ENCODE data around the gene TMEM184A. TPM values are rescaled to one million over a fixed set of nuclear protein-coding genes. Genes with fewer than 3 reads are reported as not detected.

Gene TMEM184A
- total RNA-seq, 2 donors from 2014 or later: 4.6 to 5.1 TPM

DNA sequence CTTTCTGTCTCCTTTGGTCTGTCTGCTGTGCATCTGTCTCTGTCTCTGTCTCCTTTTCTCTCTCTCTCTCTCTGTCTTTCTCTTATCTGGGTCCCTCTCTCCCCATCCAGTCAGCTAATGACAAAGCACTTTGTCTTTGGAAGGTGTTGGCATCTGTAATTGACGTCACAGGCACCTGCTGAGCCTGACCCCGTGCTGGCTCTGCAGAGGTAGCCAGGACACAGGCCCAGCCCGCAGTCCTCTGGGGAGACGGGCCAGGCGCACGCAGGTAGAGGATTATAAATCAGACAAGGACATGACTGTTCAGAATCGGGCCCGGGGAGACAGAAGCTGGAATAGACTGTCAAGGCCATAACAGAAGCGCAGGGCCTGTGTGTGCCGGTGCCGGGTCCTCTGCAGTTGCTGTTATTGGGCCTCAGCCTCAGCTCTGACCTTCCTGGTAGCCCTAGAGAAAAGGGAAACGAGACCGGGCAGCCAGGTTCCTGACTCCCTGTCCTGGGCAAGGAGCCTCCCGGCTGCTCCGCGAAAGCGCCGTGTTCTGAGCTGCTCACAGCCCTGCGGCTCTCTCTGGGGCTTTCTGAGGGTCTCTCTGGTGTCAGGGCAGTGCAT, 24.5 kb upstream of the TMEM184A start:
- 82 to 92% methylated on average over 12 to 19 of the region's 19 CpGs for WGBS, 2 experiments (ENCODE audit: insufficient coverage in 1 of 2, insufficient read length in 1 of 2)
- no peaks in the 10 kb centered on the region for H3K36me3 ChIP-seq (ENCODE audit: control insufficient read depth, insufficient read depth, low read length)
- H3K9me3 ChIP-seq (ENCODE audit: control insufficient read depth, low read length): no peaks in the 10 kb centered on the region
- H3K27me3 ChIP-seq (ENCODE audit: control insufficient read depth, insufficient read depth, low read length, poor library complexity, severe bottlenecking): no peaks in the 10 kb centered on the region
- Mint-ChIP-seq H3K9me3 (peaks cover 2% of the 10 kb centered on the region), H3K4me3 (no peak overlapping the region), H3K36me3 (ENCODE audit: low read depth) (peaks cover 4% of the 10 kb centered on the region), H3K27me3 (ENCODE audit: insufficient read depth) (no peaks in the 10 kb centered on the region), H3K27ac (peak overlapping the region; percentile 45), H3K4me1 (peaks cover 9% of the 10 kb centered on the region)
- H3K9ac ChIP-seq (ENCODE audit: extremely low read depth, low read length, poor library complexity, severe bottlenecking): no peak overlapping the region
- H3K27ac ChIP-seq (ENCODE audit: low read depth, low read length): no peak overlapping the region
- no peak overlapping the region for H3K4me3 ChIP-seq (ENCODE audit: low read length)
- peak; percentile 81 for DNase-seq
- no peak for TF ChIP-seq CTCF (conservative IDR thresholded peaks at IDR 0.05)
- H3K4me1 ChIP-seq (ENCODE audit: control insufficient read depth, insufficient read depth, low read length): no peaks in the 10 kb centered on the region

DNA sequence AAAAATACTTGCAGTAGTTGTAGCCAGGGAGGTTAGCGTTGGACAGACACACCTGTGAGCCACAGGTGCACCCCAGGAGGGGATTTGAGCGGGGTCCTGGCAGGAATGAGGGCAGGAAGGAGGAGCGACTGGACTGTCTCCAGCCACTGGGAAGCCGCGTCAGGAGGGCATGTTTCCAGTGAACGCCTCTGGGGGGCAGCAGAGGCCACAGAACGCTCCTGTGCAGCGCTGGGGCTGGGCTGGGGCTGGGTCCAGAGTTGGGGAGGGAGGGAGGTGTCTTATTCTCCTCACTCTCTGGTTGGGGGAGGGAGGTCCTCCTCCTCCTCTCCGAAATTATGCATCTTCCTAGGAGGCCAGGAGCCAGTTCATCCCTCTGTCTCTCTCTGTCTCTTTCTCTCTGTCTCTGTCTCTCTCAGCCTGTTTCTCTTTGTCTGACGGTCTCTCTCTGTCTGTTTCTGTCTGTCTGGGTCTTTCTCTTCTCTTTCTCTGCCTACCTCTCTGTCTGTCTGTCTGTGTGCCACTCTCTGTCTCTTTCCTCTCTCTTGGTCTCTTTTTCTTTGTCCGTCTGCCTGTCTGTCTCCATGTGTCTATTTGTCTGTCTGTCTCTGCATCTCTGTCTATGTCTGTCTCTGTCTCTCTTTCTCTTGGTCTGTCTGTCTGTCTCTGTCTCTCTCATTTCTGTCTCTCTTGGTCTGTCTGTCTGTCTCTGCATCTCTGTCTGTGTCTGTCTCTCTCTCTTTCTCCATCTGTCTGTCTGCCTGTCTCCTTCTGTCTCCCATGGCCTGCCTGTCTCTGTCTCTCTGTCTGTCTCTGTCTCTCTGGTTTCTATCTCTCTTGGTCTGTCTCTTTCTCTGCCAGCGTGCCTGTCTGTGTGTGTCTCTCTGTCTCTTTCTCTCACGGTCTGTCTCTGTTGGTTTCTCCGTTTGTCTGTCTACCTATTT, 23.7 kb upstream of the TMEM184A start:
- Mint-ChIP-seq H3K9me3 (peaks cover 2% of the 10 kb centered on the region), H3K27me3 (ENCODE audit: insufficient read depth) (no peaks in the 10 kb centered on the region)
- H3K9ac ChIP-seq (ENCODE audit: extremely low read depth, low read length, poor library complexity, severe bottlenecking): no peak overlapping the region

DNA sequence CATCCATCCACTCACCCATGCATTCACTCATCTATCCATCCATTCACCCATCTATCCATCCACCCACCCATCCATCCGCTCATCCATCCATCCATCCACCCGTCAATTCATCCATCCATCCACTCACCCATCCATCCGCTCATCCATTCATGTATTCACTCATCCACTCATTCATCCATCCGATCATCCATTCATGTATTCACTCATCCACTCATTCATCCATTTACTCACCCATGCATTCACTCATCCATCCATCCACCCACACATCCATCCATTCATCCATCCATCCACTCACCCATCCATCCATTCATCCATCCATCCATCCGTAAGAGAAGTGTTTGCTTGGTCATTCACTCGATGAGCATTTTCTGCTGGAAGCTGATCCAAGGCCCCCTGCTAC, 22.5 kb upstream of the TMEM184A start:
- Mint-ChIP-seq H3K27me3 (ENCODE audit: insufficient read depth) (no peaks in the 10 kb centered on the region), H3K4me1 (peaks cover 9% of the 10 kb centered on the region), H3K27ac (no peak overlapping the region), H3K36me3 (ENCODE audit: low read depth) (peaks cover 5% of the 10 kb centered on the region), H3K9me3 (peaks cover 1% of the 10 kb centered on the region), H3K4me3 (no peak overlapping the region)
- no peaks in the 10 kb centered on the region for H3K36me3 ChIP-seq (ENCODE audit: control insufficient read depth, insufficient read depth, low read length)
- no peak overlapping the region for H3K27ac ChIP-seq (ENCODE audit: low read depth, low read length)
- H3K27me3 ChIP-seq (ENCODE audit: control insufficient read depth, insufficient read depth, low read length, poor library complexity, severe bottlenecking): no peaks in the 10 kb centered on the region
- no peaks in the 10 kb centered on the region for H3K4me1 ChIP-seq (ENCODE audit: control insufficient read depth, insufficient read depth, low read length)
- no peak for TF ChIP-seq CTCF (conservative IDR thresholded peaks at IDR 0.05)
- H3K9ac ChIP-seq (ENCODE audit: extremely low read depth, low read length, poor library complexity, severe bottlenecking): no peak overlapping the region
- no peaks in the 10 kb centered on the region for H3K9me3 ChIP-seq (ENCODE audit: control insufficient read depth, low read length)
- no peak overlapping the region for H3K4me3 ChIP-seq (ENCODE audit: low read length)
- 81 to 92% methylated on average over 5 to 6 of the region's 6 CpGs for WGBS, 2 experiments (ENCODE audit: insufficient coverage in 1 of 2, insufficient read length in 1 of 2)
- no peak for DNase-seq

More for the DNA sequence above, 23.7 kb upstream of the TMEM184A start:
- H3K36me3 Mint-ChIP-seq (ENCODE audit: low read depth): peaks cover 5% of the 10 kb centered on the region
- TF ChIP-seq CTCF (conservative IDR thresholded peaks at IDR 0.05): peak; percentile 92
- DNase-seq: peak; percentile 97
- peaks cover 9% of the 10 kb centered on the region for H3K4me1 Mint-ChIP-seq
- no peak overlapping the region for H3K4me3 ChIP-seq (ENCODE audit: low read length)
- peak overlapping the region; percentile 45 for H3K27ac Mint-ChIP-seq
- WGBS, 2 experiments (ENCODE audit: insufficient coverage in 1 of 2, insufficient read length in 1 of 2): 28 to 65% methylated on average over 5 to 13 of the region's 14 CpGs
- no peak overlapping the region for H3K4me3 Mint-ChIP-seq
- no peaks in the 10 kb centered on the region for H3K27me3 ChIP-seq (ENCODE audit: control insufficient read depth, insufficient read depth, low read length, poor library complexity, severe bottlenecking)
- no peaks in the 10 kb centered on the region for H3K36me3 ChIP-seq (ENCODE audit: control insufficient read depth, insufficient read depth, low read length)
- no peak overlapping the region for H3K27ac ChIP-seq (ENCODE audit: low read depth, low read length)
- no peaks in the 10 kb centered on the region for H3K4me1 ChIP-seq (ENCODE audit: control insufficient read depth, insufficient read depth, low read length)
- no peaks in the 10 kb centered on the region for H3K9me3 ChIP-seq (ENCODE audit: control insufficient read depth, low read length)
